Measurements from ENCODE around the gene SPAG16.

SPAG16 gene

DNA sequence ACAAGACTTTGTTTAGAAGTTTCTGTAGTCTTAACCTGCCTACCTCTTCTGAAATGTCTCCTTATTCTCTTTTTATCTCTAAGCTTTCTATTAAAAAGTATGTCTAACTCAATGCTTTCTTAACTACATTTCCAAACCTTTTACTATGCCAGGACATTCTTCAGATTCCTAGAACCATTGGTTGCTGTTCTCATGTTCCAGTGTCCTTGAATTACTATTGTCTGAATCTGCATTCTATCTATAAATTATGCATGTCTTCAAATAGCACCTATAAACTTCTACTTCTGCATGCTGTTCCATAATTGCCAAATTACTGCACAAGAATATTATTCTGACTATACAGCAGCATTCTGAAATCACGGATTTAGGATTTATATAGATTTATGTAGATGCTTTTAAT is 960.6 kb downstream of the SPAG16 start:
- Histone ChIP-seq H3K4me3 (ENCODE audit: low read length) (no peak overlapping the region), H4K20me1 (ENCODE audit: insufficient read depth, low read length) (no peaks in the 10 kb centered on the region), H3K4me1 (ENCODE audit: low read length) (no peaks in the 10 kb centered on the region; the same call in 1 of the 2 replicates), H2AFZ (ENCODE audit: low read depth, low read length) (no peak overlapping the region), H3K79me2 (ENCODE audit: low read length) (no peaks in the 10 kb centered on the region), H3K27ac (ENCODE audit: low read length) (no peak overlapping the region), H3K4me2 (ENCODE audit: low read length) (no peak overlapping the region), H3K27me3 (ENCODE audit: low read depth, low read length) (no peaks in the 10 kb centered on the region), H3K9ac (ENCODE audit: low read length) (no peak overlapping the region), H3K36me3 (replicated peaks; ENCODE audit: low read depth, low read length) (no peaks in the 10 kb centered on the region), H3K9me3 (ENCODE audit: insufficient read depth, low read length) (no peaks in the 10 kb centered on the region)
- no peak for TF ChIP-seq EZH2phosphoT487 (IDR thresholded peaks at IDR 0.05; ENCODE audit: low read depth)
- TF ChIP-seq, protein P1, sequence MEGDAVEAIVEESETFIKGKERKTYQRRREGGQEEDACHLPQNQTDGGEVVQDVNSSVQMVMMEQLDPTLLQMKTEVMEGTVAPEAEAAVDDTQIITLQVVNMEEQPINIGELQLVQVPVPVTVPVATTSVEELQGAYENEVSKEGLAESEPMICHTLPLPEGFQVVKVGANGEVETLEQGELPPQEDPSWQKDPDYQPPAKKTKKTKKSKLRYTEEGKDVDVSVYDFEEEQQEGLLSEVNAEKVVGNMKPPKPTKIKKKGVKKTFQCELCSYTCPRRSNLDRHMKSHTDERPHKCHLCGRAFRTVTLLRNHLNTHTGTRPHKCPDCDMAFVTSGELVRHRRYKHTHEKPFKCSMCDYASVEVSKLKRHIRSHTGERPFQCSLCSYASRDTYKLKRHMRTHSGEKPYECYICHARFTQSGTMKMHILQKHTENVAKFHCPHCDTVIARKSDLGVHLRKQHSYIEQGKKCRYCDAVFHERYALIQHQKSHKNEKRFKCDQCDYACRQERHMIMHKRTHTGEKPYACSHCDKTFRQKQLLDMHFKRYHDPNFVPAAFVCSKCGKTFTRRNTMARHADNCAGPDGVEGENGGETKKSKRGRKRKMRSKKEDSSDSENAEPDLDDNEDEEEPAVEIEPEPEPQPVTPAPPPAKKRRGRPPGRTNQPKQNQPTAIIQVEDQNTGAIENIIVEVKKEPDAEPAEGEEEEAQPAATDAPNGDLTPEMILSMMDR (IDR thresholded peaks at IDR 0.05; ENCODE audit: low read depth, low read length): no peak

DNA sequence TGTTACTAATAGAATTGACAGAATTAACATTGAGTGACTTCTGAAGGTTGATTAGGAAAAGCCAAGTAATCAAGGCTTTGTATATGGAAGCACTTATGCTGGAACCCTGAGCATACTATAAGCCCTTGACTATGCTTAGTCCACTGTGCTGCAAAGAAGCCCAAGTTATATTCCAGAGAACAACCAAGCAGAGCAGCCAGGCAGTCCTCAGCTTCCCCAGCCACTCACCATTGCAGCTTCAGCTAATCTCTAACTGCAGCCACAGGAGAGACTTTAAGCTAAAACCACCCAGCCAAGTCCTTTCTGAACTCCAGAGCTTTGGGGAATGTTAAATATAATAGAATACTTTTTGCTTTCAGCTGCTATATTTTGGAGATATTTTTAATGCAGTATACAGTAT is 962.2 kb downstream of the SPAG16 start:
- Histone ChIP-seq H3K4me3 (ENCODE audit: low read length) (no peak overlapping the region), H2AFZ (ENCODE audit: low read depth, low read length) (no peak overlapping the region), H3K4me2 (ENCODE audit: low read length) (no peak overlapping the region), H3K4me1 (ENCODE audit: low read length) (no peaks in the 10 kb centered on the region; the same call in 1 of the 2 replicates), H3K27me3 (ENCODE audit: low read depth, low read length) (no peaks in the 10 kb centered on the region), H3K9me3 (ENCODE audit: insufficient read depth, low read length) (no peaks in the 10 kb centered on the region), H3K27ac (ENCODE audit: low read length) (no peak overlapping the region), H3K9ac (ENCODE audit: low read length) (no peak overlapping the region), H3K79me2 (ENCODE audit: low read length) (no peaks in the 10 kb centered on the region), H4K20me1 (ENCODE audit: insufficient read depth, low read length) (no peaks in the 10 kb centered on the region), H3K36me3 (replicated peaks; ENCODE audit: low read depth, low read length) (no peaks in the 10 kb centered on the region)
- TF ChIP-seq EZH2phosphoT487 (IDR thresholded peaks at IDR 0.05; ENCODE audit: low read depth): no peak
- TF ChIP-seq, protein P1 (IDR thresholded peaks at IDR 0.05; ENCODE audit: low read depth, low read length): no peak

DNA sequence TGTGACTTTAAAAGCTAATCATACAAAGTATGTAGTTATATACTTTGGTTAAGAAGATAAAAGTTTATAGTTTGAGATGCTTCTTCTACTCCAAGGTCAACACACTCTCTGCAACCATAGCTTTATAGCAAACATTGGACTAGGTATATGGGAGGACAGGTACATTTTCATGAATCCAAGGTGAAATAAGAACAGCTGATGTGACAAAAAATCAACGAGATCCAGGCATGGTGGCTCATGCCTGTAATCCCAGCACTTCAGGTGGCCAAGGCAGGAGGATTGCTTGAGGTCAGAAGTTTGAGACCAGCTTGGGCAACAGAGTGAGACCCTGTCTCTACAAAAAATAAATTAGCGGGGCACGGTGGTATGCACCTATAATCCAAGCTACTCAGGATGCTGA is 963.3 kb downstream of the SPAG16 start:
- Histone ChIP-seq H3K4me1 (ENCODE audit: low read length) (no peaks in the 10 kb centered on the region; the same call in 1 of the 2 replicates), H3K27me3 (ENCODE audit: low read depth, low read length) (no peaks in the 10 kb centered on the region), H3K4me3 (ENCODE audit: low read length) (no peak overlapping the region), H3K4me2 (ENCODE audit: low read length) (no peak overlapping the region), H2AFZ (ENCODE audit: low read depth, low read length) (no peak overlapping the region), H3K36me3 (replicated peaks; ENCODE audit: low read depth, low read length) (no peaks in the 10 kb centered on the region), H3K79me2 (ENCODE audit: low read length) (no peaks in the 10 kb centered on the region), H4K20me1 (ENCODE audit: insufficient read depth, low read length) (no peaks in the 10 kb centered on the region), H3K9ac (ENCODE audit: low read length) (no peak overlapping the region), H3K27ac (ENCODE audit: low read length) (no peak overlapping the region), H3K9me3 (ENCODE audit: insufficient read depth, low read length) (no peaks in the 10 kb centered on the region)
- TF ChIP-seq EZH2phosphoT487 (IDR thresholded peaks at IDR 0.05; ENCODE audit: low read depth): no peak
- TF ChIP-seq, protein P1 (IDR thresholded peaks at IDR 0.05; ENCODE audit: low read depth, low read length): no peak

DNA sequence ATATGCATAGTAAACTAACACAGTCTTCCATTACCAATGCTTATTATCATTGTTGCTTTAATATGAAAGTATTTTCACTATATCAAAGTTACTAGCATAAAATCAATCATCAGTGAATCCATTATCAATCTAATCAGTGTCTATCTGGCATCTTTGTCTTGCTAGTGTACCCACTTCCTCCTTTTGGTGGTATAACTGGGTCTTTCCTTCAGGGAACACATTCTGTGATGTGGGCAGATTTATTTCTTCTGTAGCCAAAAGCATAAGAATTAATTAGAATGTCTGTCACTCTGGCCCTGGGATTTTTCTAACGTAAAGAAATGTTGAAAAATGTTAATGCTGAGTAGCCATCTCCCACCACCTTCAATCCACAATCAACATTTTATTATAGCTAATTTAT is 970.8 kb downstream of the SPAG16 start:
- H3K36me3 ChIP-seq (replicated peaks; ENCODE audit: low read depth, low read length): no peaks in the 10 kb centered on the region
- H3K27me3 ChIP-seq (ENCODE audit: low read depth, low read length): no peaks in the 10 kb centered on the region
- H3K27ac ChIP-seq (ENCODE audit: low read length): no peak overlapping the region
- H2AFZ ChIP-seq (ENCODE audit: low read depth, low read length): no peak overlapping the region
- H3K9me3 ChIP-seq (ENCODE audit: insufficient read depth, low read length): no peaks in the 10 kb centered on the region
- no peaks in the 10 kb centered on the region for H3K79me2 ChIP-seq (ENCODE audit: low read length)
- no peak overlapping the region for H3K9ac ChIP-seq (ENCODE audit: low read length)
- no peaks in the 10 kb centered on the region for H4K20me1 ChIP-seq (ENCODE audit: insufficient read depth, low read length)
- peaks cover 10% of the 10 kb centered on the region for H3K4me1 ChIP-seq (ENCODE audit: low read length)
- TF ChIP-seq, protein P1 (IDR thresholded peaks at IDR 0.05; ENCODE audit: low read depth, low read length): no peak
- no peak for TF ChIP-seq EZH2phosphoT487 (IDR thresholded peaks at IDR 0.05; ENCODE audit: low read depth)
- H3K4me3 ChIP-seq (ENCODE audit: low read length): no peak overlapping the region
- no peak overlapping the region for H3K4me2 ChIP-seq (ENCODE audit: low read length)
